Nephron (organoid): ENCODE results near the gene SAC3D1.

Experiments used
- H3K27ac Mint-ChIP-seq, 3 experiments: 2 replicates each; pipeline ENCODE4 v1.8.0; 2020; ENCODE audit warnings: mixed read lengths in 3 of 3, mild to moderate bottlenecking in 2 of 3, moderate library complexity in 1 of 3
- H3K27me3 Mint-ChIP-seq: 2 replicates; pipeline ENCODE4 v1.8.0; 2021; ENCODE audit warnings: low read depth, mild to moderate bottlenecking, moderate library complexity, mixed read lengths
- H3K36me3 Mint-ChIP-seq: 2 replicates; pipeline ENCODE4 v1.8.0; 2020; ENCODE audit warnings: low read depth, mixed read lengths
- H3K4me1 Mint-ChIP-seq: 2 replicates; pipeline ENCODE4 v1.8.0; 2020; ENCODE audit warnings: mixed read lengths
- H3K4me3 Mint-ChIP-seq, 3 experiments: 2 replicates each; pipeline ENCODE4 v1.8.0; 2020; ENCODE audit warnings: mild to moderate bottlenecking in 3 of 3, mixed read lengths in 3 of 3, moderate library complexity in 2 of 3
- H3K9me3 Mint-ChIP-seq: 2 replicates; pipeline ENCODE4 v1.8.0; 2020; ENCODE audit warnings: mixed read lengths
- CTCF ChIP-seq, 3 experiments: fragments of 200-600 bp; sonication (generic); IDR thresholded peaks; one replicate each; pipeline ENCODE4 v1.5.0; 2021; ENCODE audit warnings: antibody characterized with exemption in 3 of 3; ENCODE audit not compliant: unreplicated experiment in 3 of 3

SAC3D1 gene

GRCh38 chr11:65042891-65043290 lies 1.9 kb downstream of the SAC3D1 start:
- H3K27ac Mint-ChIP-seq: peak overlapping the region in 1 of 3 experiments; percentile 62
- peaks cover 8% of the 10 kb centered on the region for H3K36me3 Mint-ChIP-seq
- TF ChIP-seq CTCF (IDR thresholded peaks at IDR 0.05; ENCODE audit: unreplicated experiment in 3 of 3): no peak
- peaks cover 13% of the 10 kb centered on the region for H3K4me1 Mint-ChIP-seq
- H3K9me3 Mint-ChIP-seq: no peaks in the 10 kb centered on the region
- H3K27me3 Mint-ChIP-seq: peaks cover 3% of the 10 kb centered on the region
- H3K4me3 Mint-ChIP-seq: peak overlapping the region; percentile 91 to 95 (median 93)

DNA sequence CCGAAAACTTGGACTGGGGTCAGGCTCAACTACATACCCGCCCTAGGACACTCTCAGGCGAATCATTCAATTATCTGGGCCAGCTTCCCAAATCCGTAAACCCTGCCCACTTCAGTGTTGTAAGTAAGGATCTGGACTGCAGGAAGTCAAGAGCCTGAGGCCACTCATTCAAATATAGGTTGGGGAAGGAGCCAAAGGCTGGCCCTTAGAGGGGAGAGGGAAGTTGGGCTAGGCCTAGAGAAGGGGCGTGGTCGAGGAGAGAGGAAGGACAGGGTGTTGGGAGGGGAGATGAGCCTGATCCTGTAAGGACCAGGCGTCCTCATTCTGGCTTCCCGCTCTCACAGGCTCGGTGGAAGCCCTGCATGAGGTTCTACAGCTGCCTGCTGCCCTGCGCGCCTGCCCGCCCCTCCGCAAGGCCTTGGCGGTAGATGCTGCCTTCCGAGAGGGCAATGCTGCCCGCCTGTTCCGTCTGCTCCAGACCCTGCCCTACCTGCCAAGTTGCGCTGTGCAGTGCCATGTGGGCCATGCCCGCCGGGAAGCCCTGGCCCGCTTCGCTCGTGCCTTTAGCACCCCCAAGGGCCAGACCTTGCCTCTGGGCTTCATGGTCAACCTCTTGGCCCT lies 3.0 kb downstream of the SAC3D1 start:
- H3K4me3 Mint-ChIP-seq: peak overlapping the region in 2 of 3 experiments; percentile 31 to 44
- no peak overlapping the region for H3K27ac Mint-ChIP-seq
- H3K9me3 Mint-ChIP-seq: no peaks in the 10 kb centered on the region
- H3K4me1 Mint-ChIP-seq: peaks cover 13% of the 10 kb centered on the region
- H3K27me3 Mint-ChIP-seq: peaks cover 3% of the 10 kb centered on the region
- TF ChIP-seq CTCF (IDR thresholded peaks at IDR 0.05; ENCODE audit: unreplicated experiment in 3 of 3): no peak
- H3K36me3 Mint-ChIP-seq: peaks cover 6% of the 10 kb centered on the region

DNA sequence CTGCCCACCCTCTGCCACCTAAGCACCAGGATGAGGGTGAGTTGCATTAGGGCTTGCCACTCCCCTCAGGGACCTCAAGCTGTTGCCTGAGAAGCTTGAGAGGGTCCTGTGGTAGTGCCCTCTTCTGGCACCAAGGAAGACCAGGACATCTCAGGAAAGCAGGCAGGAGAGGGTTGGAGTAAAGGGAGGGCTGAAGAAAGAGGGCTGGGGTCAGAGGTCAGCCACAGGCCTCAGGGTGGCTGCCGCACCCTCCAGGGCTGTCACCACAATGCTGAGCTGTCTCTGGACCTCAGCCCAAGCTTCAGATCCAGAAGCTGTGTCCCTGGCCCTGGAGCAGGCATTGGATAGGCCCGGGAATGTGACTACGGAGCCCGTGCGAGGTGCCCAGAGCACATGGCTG lies 4.1 kb downstream of the SAC3D1 start:
- Mint-ChIP-seq H3K9me3 (no peaks in the 10 kb centered on the region), H3K36me3 (peaks cover 6% of the 10 kb centered on the region), H3K4me3 (no peak overlapping the region), H3K27ac (no peak overlapping the region), H3K27me3 (peaks cover 3% of the 10 kb centered on the region), H3K4me1 (peaks cover 13% of the 10 kb centered on the region)
- no peak for TF ChIP-seq CTCF (IDR thresholded peaks at IDR 0.05; ENCODE audit: unreplicated experiment in 3 of 3)

GRCh38 chr11:65045728-65046127 lies 4.7 kb downstream of the SAC3D1 start:
- TF ChIP-seq CTCF (IDR thresholded peaks at IDR 0.05; ENCODE audit: unreplicated experiment in 3 of 3): no peak
- Mint-ChIP-seq H3K27me3 (peaks cover 2% of the 10 kb centered on the region), H3K4me3 (no peak overlapping the region), H3K9me3 (no peaks in the 10 kb centered on the region), H3K27ac (no peak overlapping the region), H3K36me3 (peaks cover 6% of the 10 kb centered on the region), H3K4me1 (peaks cover 10% of the 10 kb centered on the region)

- H3K4me1 Mint-ChIP-seq: peaks cover 2% of the 10 kb centered on the region
- no peak overlapping the region for H3K4me3 Mint-ChIP-seq
- no peaks in the 10 kb centered on the region for H3K9me3 Mint-ChIP-seq
- no peak for TF ChIP-seq CTCF (IDR thresholded peaks at IDR 0.05; ENCODE audit: unreplicated experiment in 3 of 3)
- H3K27ac Mint-ChIP-seq: no peak overlapping the region
- H3K27me3 Mint-ChIP-seq: no peaks in the 10 kb centered on the region
- peaks cover 6% of the 10 kb centered on the region for H3K36me3 Mint-ChIP-seq
Measured at GRCh38 chr11:65047581-65048422, 6.8 kb downstream of the SAC3D1 start.
